ENCODE data around the gene TYW1B.
"Not testable (repeated sequence)": the region's sequence is repeated elsewhere in the genome, so short reads cannot be mapped to it uniquely, and the experiment has no call there.

Gene TYW1B

DNA sequence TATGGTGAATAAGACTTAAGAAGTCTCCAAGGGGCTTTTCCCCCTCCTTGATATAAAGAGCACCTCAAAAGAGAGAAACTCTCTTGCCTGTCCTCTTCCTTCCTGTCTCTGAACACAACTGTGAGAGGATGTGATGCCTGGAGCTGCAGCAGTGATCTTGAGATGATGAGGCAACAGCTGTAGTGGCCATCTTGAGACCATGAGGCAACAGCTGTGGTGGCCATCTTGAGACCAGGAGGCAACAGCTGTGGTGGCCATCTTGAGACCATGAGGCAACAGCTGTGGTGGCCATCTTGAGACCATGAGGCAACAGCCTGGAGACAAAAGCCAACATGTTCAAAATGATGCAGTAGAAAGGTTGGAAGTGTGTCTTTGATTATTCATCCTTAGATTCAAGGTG is 277.5 kb downstream of the TYW1B start:
- not testable (repeated sequence) for DNase-seq

DNA sequence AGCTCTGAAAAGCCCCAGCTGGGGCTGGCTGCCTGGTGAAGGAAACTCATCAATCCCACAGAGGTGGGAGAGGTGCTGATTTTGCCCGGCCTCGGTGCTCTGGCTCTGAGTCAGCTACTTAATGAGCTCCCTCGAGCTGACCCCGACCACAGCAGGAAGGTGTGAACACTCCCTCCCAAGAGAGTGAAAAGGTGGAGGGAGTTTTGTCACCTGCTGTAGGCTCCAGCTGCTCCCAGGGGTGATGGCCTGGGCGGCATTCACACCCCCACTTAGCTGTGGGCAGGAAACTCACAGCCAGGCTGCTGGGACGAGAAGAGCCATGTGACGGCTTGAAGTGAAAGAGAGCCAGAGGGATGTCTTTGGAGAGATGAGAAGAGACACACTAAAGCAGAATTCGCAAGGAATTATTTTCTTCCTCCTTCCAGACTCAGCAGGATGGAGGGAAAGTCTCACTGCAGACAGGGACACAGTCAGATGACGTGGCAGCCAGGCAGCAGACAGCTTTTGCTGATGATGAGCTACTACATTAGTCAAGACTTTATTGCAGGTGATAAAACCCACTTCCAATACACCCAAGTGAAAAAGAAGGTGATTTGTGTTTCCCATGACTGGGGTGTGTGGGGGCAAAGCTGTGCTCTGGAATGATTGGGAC is 281.3 kb downstream of the TYW1B start:
- DNase-seq = not testable (repeated sequence)

DNA sequence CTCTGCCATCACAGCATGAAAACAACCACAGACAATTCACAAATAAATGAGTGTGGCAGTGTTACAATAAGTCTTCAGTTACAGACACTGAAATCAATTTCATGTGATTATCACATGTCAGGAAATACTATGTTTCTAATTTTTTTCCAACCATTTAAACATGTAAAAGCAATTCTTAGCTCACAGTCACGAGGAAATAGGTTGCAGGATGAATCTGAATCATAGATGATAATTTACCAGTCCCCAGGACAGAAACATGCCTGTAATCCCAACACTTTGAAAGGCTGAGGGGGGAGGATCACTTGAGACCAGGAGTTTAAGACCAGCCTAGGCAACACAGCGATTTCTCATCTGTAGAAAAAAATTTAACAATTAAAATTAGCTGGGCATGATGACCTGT is 283.5 kb downstream of the TYW1B start:
- DNase-seq = not testable (repeated sequence)

DNA sequence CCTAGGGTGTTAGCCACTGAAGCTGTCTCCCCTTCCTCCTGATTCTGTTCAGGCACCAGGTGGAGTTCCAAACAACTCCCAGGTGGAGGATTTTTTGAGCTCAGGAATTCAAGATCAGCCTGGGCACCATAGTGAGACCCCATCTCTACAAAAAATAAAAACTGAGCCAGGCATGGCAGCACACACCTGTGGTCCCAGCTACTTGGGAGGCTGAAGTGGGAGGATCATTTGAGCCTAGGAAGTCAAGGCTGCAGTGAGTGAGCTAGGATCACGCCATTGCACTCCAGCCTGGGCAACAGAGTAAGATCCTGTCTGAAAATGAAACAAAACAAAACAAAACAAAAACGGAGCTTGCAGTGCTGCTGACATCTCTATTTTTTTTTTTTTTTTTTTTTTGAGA is 287.1 kb downstream of the TYW1B start:
- DNase-seq = no peak

DNA sequence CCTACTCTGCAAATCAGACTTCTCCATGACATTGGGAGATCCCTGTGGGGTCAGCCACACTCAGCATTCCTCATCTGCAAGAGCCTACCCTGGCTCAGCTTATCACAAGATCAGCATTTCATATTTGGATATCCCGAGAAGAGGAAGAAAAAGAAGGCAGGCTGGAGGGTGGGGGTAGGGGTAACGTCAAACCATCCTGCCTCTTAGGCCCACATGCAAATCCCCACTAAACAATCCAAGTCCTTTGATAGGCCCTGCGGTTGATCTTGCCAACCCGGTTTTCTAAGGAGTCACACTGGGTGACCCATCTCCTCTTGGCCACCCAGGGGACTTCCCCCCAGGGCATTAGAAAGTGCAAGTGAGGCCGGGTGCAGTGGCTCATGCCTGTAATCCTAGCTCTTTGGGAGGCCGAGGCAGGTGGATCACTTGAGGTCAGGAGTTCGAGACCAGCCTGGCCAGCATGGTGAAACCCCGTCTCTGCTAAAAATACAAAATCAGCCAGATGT is 287.8 kb downstream of the TYW1B start:
- no peak for DNase-seq

DNA sequence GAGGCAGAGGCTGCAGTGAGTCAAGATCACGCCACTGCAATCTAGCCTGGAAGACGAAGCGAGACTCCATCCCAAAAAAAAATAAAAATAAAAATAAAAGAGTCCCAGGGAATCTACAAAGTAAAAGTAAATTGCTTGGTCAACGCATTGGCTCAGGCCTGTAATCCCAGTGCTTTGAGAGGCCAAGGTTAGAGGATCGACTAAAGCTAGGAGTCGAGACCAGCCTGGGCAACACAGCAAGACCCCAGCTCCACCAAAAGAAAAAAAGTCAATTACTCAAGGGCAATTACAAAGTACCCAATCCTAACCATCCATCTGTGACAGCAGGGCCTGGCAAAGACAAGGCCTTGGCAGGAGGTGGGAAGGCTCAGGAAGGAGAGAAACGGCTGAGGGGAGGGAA is 288.3 kb downstream of the TYW1B start:
- no peak for DNase-seq

DNA sequence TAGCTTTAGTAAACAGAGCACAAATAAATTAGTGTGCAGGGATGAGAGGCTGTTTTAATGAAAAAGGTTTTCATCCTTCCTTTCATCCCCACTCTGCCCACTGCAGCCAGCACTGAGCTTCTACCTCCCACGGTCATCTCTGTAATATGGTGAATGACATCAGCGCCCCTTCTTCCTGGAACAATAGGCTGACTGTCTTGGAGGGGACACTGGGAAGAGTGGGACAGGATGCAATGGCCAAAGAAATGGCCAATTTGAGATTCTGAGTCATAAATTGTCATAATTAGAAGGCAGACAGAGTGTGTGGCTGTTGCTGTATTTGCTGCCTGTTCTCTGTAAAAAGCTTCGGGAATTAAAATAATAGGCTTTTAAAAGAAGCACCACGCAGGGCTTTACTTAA is 289.1 kb downstream of the TYW1B start:
- no peak for DNase-seq

DNA sequence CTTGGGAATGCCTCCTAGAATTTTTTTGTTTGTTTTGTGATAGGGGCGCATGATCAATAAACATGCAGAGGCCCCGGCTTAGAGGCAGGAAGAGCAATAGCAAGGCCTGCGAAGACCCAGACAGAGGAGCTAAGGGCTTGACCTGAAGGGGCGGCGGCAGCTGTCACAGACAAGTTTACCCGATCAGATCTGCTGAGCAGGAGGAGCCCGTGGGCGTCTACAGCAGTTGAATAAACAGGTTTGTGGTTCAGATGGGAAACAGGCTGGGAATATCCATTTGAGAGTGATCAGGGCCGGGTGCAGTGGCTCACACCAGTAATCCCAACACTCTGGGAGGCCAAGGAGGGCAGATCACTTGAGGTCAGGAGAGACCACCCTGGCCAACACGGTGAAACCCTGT is 289.9 kb downstream of the TYW1B start:
- no peak for DNase-seq

DNA sequence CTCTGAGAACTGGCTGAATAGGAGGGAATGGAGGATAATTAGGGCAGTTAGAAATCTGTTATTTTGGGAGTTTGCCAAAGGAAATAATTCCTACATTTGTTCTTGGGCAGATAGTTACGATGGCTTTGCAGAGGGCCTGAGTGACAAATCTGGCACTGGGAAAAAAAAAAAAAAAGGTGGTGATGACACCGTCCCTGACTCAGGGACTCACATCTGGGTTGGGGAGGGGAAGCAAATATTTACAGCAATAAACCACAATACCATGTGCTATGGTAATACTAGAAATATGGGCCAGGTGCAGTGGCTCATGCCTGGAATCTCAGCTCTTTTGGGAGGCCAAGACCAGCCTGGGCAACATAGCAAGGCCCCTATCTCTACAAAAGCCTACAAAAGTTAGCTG is 292.0 kb downstream of the TYW1B start:
- DNase-seq = peak; percentile 44

DNA sequence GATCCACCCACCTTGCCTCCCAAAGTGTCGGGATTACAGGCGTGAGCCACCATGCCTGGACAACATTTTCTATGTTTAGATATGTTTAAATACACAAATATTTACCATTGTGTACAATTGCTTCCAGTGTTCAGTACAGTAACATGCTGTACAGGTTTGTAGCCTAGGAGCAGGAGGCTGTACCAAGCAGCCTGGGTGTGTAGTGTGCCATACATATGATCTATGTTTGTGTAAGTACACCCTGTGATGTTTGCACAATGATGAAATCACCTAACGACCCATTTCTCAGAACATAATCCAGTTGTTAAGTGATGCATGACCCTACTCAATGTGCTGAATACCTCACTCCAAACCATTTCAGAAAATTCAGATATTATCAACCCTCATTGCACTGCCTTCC is 297.0 kb downstream of the TYW1B start:
- DNase-seq = not testable (repeated sequence)

All from SHP77 treated with DMSO at 0.1 percent for 48 hours (cell line).